Measurements from ENCODE around the gene TBKBP1.

TBKBP1 gene

DNA sequence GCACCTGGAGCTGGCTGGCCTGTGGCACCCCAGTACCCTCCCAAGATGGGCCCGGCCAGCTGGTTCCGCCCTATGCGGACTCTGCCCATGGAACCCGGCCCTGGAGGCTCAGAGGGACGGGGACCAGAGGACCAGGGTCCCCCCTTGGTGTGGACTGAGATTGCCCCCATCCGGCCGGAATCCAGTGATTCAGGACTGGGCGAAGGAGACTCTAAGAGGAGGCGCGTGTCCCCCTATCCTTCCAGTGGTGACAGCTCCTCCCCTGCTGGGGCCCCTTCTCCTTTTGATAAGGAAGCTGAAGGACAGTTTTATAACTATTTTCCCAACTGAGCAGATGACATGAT lies 51.0 kb downstream of the TBKBP1 start:
- TF ChIP-seq ZNF549 (tag by site-specific recombination; IDR thresholded peaks at IDR 0.05) (no peak), ZNF518A (tag by site-specific recombination; conservative IDR thresholded peaks at IDR 0.05; ENCODE audit: low read depth) (no peak), ZNF623 (tag by site-specific recombination; IDR thresholded peaks at IDR 0.05) (no peak), OVOL3 (tag by site-specific recombination; IDR thresholded peaks at IDR 0.05) (no peak), ZNF670 (tag by site-specific recombination; IDR thresholded peaks at IDR 0.05; ENCODE audit: low read depth) (no peak), ZNF394 (tag by site-specific recombination; IDR thresholded peaks at IDR 0.05; ENCODE audit: borderline replicate concordance) (no peak), ZNF830 (tag by site-specific recombination; IDR thresholded peaks at IDR 0.05; ENCODE audit: low read depth) (no peak), ZNF585B (tag by site-specific recombination; IDR thresholded peaks at IDR 0.05) (no peak), IKZF3 (tag by site-specific recombination; IDR thresholded peaks at IDR 0.05) (no peak), ZBTB8A (tag by site-specific recombination; IDR thresholded peaks at IDR 0.05) (no peak), KLF10 (tag by site-specific recombination; IDR thresholded peaks at IDR 0.05) (no peak), ZNF529 (tag by site-specific recombination; IDR thresholded peaks at IDR 0.05; ENCODE audit: insufficient replicate concordance) (no peak), ZNF645 (tag by site-specific recombination; IDR thresholded peaks at IDR 0.05) (no peak)
- TF ChIP-seq, protein P1, sequence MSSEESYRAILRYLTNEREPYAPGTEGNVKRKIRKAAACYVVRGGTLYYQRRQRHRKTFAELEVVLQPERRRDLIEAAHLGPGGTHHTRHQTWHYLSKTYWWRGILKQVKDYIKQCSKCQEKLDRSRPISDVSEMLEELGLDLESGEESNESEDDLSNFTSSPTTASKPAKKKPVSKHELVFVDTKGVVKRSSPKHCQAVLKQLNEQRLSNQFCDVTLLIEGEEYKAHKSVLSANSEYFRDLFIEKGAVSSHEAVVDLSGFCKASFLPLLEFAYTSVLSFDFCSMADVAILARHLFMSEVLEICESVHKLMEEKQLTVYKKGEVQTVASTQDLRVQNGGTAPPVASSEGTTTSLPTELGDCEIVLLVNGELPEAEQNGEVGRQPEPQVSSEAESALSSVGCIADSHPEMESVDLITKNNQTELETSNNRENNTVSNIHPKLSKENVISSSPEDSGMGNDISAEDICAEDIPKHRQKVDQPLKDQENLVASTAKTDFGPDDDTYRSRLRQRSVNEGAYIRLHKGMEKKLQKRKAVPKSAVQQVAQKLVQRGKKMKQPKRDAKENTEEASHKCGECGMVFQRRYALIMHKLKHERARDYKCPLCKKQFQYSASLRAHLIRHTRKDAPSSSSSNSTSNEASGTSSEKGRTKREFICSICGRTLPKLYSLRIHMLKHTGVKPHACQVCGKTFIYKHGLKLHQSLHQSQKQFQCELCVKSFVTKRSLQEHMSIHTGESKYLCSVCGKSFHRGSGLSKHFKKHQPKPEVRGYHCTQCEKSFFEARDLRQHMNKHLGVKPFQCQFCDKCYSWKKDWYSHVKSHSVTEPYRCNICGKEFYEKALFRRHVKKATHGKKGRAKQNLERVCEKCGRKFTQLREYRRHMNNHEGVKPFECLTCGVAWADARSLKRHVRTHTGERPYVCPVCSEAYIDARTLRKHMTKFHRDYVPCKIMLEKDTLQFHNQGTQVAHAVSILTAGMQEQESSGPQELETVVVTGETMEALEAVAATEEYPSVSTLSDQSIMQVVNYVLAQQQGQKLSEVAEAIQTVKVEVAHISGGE (tag by site-specific recombination; conservative IDR thresholded peaks at IDR 0.05; ENCODE audit: low read depth), result no peak
- TF ChIP-seq, protein P2, sequence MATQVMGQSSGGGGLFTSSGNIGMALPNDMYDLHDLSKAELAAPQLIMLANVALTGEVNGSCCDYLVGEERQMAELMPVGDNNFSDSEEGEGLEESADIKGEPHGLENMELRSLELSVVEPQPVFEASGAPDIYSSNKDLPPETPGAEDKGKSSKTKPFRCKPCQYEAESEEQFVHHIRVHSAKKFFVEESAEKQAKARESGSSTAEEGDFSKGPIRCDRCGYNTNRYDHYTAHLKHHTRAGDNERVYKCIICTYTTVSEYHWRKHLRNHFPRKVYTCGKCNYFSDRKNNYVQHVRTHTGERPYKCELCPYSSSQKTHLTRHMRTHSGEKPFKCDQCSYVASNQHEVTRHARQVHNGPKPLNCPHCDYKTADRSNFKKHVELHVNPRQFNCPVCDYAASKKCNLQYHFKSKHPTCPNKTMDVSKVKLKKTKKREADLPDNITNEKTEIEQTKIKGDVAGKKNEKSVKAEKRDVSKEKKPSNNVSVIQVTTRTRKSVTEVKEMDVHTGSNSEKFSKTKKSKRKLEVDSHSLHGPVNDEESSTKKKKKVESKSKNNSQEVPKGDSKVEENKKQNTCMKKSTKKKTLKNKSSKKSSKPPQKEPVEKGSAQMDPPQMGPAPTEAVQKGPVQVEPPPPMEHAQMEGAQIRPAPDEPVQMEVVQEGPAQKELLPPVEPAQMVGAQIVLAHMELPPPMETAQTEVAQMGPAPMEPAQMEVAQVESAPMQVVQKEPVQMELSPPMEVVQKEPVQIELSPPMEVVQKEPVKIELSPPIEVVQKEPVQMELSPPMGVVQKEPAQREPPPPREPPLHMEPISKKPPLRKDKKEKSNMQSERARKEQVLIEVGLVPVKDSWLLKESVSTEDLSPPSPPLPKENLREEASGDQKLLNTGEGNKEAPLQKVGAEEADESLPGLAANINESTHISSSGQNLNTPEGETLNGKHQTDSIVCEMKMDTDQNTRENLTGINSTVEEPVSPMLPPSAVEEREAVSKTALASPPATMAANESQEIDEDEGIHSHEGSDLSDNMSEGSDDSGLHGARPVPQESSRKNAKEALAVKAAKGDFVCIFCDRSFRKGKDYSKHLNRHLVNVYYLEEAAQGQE (tag by site-specific recombination; IDR thresholded peaks at IDR 0.05), result no peak
- TF ChIP-seq, protein P3, sequence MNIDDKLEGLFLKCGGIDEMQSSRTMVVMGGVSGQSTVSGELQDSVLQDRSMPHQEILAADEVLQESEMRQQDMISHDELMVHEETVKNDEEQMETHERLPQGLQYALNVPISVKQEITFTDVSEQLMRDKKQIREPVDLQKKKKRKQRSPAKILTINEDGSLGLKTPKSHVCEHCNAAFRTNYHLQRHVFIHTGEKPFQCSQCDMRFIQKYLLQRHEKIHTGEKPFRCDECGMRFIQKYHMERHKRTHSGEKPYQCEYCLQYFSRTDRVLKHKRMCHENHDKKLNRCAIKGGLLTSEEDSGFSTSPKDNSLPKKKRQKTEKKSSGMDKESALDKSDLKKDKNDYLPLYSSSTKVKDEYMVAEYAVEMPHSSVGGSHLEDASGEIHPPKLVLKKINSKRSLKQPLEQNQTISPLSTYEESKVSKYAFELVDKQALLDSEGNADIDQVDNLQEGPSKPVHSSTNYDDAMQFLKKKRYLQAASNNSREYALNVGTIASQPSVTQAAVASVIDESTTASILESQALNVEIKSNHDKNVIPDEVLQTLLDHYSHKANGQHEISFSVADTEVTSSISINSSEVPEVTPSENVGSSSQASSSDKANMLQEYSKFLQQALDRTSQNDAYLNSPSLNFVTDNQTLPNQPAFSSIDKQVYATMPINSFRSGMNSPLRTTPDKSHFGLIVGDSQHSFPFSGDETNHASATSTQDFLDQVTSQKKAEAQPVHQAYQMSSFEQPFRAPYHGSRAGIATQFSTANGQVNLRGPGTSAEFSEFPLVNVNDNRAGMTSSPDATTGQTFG (tag by site-specific recombination; IDR thresholded peaks at IDR 0.05; ENCODE audit: borderline replicate concordance), result no peak
- ChIA-PET CTCF (interaction anchor here (5.7 kb wide), 1 partner anchor 46 kb away, joined by 58 read pairs; no protein-coding TSS in a partner anchor), POLR2A (no interaction called here)
- no peaks in the 10 kb centered on the region for H3K4me1 ChIP-seq (ENCODE audit: control insufficient read depth, insufficient read depth, low read length)
- H3K9me3 ChIP-seq (ENCODE audit: control insufficient read depth, insufficient read depth, low read depth, low read length), result no peaks in the 10 kb centered on the region
- H3K27ac ChIP-seq (ENCODE audit: extremely low read depth, low read depth, low read length), result no peak overlapping the region
- no peaks in the 10 kb centered on the region for H3K36me3 ChIP-seq (ENCODE audit: control insufficient read depth in 2 of 2, insufficient read depth in 1 of 2, low read length in 2 of 2)
- no peak overlapping the region for H3K4me3 ChIP-seq (ENCODE audit: low read depth, low read length)
